ENCODE data around the gene FGFRL1.

GRCh38 chr4:972651-973424 lies 38.6 kb upstream of the FGFRL1 start:
- no peak for TF ChIP-seq CTCF (IDR thresholded peaks at IDR 0.05; ENCODE audit: borderline replicate concordance, extremely low read depth, low read length, poor library complexity, severe bottlenecking)
- no peak for TF ChIP-seq EZH2 (IDR thresholded peaks at IDR 0.05; ENCODE audit: borderline replicate concordance, low read depth, low read length, severe bottlenecking)

Measured in DND-41 (cell line).